Fibroblast of skin of back (primary cell): Measurements from ENCODE around the gene HDHD2.

Experiments used
- DNase-seq: peaks from one replicate; pipeline ENCODE4 v3.0.0-alpha.2; 2013

HDHD2 gene

DNA sequence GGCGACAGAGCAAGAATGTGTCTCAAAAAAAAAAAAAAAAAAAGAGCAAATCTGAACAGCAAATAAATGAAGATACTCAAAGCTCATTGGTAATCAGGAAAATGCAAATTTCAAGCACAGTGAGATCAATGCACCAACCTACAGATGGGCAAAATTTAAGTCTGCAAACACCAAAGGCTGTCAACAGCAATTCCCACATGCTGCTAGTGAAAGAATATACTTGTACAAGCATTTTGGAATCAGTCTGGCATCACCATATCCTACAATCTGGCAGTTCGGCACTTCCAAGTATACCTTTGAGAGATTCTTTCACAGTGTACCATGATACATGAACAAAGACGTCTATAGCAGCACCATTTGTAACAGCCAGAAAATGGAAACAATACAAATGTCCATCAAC, 4.1 kb downstream of the HDHD2 start:
- DNase-seq: no peak

DNA sequence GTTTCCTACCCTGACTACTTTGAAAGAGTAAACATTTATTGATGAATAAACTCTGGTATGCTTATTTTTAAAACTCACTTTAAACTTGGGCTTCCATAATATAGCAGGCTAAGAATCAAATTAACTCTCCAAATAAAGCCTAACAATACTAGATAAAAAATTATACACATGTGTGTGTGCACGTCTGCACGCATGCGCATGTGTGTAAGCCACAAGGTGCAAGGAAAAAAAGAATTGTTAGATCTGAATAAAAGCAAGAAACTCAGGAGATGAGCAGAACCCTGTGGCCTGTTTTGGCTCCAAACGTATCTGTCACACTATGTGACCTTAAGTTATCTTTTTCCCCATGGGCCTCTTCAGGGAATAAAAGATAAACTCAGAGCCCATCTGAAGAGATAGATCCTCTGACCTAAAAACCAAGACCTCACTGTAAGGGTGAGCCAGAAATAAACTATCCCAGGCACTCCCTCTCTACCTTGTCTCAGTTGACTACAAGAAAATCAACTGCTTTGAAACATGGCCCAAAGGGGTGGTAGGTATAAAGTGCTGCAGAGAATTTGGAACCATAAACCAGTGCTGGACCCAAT, 6.3 kb downstream of the HDHD2 start:
- no peak for DNase-seq

DNA sequence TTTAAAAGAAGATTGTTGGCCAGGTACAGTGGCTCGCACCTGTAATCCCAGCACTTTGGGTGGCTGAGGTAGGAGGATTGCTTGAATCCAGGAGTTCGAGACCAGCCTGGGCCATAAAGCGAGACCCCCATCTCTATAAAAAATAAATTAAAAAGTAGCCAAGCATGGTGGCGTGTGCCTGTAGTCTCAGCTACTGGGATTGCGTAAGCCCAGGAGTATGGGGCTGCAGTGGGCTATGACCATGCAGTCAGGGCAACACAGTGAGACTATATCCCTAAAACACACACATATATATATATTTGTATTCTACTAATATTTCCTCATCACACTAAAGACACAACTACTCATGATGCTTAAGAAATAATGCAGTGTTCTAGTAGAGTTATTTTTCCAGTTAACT, 7.1 kb downstream of the HDHD2 start:
- no peak for DNase-seq

DNA sequence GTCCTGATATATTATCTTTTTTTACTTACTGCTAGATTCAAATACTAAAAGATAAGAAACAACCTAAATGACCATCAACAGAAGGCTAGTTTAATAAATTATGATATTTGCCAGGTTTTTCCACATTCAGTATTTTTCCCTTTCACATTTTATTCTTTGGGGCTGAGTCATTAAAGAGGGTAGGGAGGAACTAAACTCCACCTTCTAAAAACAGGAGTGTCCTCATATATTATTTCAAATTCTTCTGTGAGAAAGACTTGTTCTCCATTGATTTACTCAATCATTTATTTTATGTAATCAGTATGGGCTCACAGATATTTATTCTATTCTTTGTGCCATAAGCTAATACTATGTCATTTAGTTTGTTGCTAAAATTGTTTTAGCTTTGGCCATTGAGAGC, 9.0 kb downstream of the HDHD2 start:
- no peak for DNase-seq

DNA sequence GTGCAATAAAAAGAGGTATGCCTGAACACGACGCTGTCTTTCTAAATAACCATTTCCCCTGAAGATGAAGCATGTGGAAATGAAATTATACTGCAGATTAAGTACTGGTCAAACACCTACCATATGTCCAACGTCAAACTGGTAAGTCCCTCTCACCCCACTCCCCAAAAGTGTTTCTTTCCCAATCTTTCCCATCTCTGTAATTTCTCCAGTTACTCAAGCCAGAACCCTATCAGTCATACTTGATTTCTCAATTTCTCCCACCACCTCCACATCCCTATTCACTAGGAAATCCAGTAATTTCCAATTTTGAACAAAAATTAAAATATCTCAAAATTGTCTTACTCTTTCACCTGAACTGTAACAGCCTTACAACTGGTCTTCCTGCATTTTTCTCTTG, 29.2 kb downstream of the HDHD2 start:
- DNase-seq: no peak

DNA sequence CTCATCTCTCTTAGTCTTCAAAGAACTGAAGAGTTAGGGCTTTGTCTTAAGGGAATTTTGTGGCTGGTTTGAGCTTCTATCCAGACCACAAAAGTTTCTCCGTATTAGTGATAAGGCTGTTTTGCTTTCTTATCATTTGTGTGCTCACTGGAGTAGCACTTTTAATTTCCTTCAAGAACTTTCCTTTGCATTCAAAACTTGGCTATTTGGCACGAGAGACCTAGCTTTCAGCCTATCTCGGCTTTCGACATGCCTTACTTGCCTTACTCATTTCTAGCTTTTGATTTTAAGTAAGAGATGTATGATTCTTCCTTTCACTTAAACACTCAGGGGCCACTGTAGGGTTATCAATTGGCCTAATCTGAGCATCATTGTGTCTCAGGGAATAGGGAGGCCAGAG, 29.9 kb downstream of the HDHD2 start:
- DNase-seq: no peak

DNA sequence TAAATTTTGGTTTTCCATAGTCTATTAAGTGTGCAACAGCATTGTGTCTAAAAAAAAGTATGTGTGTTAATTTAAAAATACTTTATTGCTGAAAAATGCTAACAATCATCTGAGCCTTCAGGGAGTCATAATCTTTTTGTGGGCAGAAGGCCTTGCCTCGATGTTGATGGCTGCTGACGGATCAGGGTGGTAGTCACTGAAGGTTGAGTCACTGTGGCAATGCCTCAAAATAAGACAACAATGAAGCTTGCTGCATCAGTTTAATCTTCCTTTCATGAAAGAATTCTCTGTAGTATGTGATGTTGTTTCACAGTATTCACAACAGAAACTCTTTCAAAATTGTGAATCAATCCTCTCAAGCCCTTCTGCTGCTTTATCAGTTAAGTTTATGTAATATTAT, 31.3 kb downstream of the HDHD2 start:
- DNase-seq: peak; percentile 37

DNA sequence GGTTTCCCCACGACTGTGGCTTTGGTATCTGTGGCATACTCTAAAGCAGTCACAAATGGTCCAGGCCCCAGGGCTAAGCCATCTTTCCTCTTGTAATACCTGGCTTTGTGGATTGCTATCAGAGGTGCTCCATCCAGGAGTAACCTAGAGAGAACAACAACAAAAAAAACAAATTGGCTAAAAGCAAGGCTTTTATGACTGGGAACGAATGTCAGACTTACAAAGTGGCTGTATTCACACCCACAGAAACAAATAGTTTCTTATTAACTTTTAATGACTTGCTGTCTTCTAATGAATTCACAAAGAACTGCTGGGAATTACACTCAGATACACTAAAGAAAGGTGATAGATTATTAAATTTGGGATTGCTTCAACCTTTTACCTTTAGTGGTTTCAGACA, 35.1 kb downstream of the HDHD2 start:
- no peak for DNase-seq

DNA sequence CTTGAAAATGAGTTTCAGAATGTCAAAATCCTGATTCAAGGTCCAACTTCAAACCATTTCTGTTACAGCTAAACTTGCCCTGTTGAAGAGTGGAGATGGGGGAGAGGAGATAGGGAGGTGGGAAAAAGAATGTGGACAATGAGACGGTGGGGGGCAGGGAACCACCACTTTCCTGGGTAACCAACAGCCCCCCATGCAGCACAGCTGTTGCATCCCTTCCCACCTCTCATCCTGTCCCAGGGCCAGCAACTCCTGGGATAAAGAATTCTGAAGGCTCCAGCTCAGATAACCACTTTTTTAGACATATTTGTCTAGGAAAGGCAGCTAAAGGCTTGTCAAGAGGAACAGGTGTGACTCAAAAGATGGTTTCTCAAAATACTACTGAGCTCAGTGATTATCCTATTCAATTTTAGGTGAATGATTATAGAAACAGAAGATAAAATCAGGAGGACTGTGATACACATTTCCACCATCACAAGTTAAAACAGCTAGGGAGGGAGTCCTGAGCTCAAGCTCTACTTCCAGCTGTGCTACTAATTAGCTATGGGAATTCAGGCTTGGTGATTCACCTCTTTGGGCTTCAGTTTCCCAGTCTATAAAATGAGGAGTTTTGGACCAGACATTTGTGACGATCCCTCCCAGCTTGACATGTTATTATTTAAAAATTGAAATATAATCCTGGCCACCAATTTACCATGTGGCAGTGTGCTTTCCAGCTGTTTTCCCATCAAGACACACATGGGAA, 36.3 kb downstream of the HDHD2 start:
- DNase-seq: peak; percentile 53

DNA sequence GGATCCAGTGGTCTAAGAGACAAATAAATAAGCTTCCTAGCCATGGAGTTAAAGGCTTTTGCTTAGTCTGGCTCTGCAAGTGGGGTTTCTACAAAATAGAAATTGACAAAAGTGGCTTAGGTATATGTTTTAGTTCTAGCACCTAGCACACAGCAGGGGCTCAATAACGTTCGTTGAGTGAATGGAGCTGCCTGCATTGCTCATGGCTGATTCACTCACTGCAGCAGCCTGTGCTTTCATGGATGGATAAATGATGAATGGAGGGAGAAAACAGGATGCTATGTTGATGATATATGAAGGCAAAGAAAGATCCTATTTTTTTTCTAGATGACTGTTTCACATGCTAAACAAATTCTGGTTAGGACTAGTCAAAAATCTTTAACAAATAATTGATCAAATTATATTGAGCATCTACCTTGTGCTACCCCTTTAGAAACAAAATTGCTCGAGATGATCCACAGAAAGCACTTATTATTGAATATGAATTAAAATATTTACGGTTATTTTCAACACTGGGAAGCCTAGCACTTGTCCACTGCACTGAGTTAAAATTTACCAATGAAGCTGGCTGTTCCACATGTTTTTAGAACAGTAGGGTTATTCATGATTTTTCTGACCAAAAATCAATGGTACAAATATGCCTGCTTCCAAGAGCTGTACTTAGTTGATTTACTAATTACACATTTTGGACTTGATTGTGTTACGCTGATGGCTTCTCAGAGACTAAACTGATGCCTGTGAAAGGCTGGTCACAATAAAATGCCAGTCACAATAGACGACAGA, 39.6 kb downstream of the HDHD2 start:
- no peak for DNase-seq

DNA sequence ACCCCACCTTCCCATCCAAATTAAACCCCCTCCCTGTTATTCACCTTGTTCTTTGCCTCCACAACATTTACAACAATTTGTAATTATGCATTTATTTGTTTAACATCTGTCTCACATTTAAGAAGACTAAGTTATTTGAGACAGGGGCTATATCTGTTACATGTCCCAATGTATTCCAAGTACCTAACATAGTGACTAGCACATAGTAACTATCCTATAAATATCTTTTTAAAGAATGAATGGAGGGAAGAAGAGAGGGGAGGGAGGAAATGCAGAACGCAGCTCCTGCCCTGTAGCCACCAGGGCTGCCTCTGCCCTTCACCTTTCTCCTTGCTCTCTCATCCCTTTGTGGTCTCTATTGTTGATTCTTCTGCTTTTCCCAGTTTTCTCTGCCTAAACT, 40.6 kb downstream of the HDHD2 start:
- no peak for DNase-seq

DNA sequence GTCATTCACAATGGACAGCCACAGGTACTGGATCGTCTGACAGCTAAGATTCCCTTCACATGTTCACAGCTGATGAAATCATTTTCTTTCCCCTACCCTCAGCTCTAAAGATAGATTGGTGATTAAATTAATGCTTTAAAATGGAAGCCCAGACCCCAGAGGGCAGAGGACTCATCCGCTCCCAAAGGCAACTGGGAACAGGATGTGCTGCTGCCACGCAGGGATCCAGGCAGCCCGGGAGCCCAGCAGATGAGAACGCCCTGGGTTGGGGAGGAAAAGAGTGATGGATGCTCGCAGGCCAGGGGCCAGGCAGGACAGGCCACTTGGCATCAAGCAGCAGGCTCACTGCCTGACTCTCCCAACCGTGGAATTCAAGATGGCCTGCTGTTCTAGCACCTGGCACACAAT, 41.3 kb downstream of the HDHD2 start:
- DNase-seq: no peak

DNA sequence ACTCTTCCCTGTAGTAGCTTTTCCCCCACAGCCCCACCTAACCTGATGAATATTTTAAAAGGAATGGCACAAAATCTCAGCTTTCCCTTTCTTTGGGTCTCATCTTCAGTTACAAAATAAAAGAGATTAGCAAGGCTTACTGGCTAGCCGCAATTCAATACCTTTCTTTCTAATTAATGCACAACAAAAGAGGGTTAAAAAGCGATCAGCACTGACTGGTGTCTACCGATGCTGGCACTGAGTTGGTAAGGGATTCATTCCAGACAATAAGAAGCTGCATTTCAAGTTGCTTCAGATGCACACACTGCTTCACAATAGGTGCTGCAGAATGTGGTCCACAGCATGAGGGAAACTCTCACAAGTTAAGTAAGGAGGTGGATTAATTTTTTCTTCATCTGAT, 41.9 kb downstream of the HDHD2 start:
- no peak for DNase-seq

DNA sequence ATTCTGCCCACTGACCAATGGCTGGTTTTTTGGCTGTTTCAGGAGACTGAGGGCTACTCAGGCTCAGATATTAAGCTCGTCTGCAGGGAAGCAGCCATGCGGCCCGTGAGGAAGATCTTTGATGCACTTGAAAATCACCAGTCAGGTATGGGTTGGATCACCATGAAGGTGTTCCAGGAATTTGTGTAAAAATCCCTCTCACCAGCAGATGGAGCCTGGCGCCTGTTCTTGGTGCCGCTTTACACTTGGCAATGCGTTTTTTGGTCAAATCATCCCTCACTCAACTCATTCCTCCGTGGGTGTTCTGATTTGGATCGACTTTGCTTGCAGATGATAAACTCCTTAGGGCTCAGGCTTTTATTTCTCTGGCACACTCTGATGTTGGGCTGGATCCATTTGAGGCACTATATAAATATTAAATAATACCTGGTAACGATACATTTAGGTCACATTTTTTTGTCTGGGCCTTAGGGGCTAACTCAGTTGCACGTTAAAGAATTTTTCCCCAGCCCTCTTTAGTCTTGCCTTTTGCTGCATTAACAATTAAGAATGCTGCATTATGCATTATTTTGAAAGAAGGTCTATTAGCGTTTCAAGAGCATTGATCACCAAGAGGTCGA, 50.0 kb downstream of the HDHD2 start:
- peak; percentile 53 for DNase-seq

DNA sequence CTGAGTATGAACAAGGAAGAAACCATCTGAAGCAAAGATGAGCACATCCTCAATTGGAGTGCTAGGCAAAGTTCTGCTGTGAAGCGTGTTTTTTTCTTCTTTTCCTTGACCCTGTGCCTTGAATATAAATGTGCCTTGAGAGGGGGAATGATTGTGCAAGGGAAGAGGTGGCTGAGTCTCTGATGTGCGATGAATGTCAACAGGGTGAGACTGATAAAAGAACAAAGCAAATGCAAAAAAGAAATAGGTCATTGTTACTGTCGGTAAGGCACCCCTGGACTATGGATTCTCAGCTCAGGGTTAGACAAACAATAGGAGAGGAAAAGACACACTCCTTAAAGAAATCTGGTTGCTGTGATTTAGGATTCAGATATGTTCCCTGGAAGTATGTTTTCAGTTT, 54.5 kb downstream of the HDHD2 start:
- no peak for DNase-seq

DNA sequence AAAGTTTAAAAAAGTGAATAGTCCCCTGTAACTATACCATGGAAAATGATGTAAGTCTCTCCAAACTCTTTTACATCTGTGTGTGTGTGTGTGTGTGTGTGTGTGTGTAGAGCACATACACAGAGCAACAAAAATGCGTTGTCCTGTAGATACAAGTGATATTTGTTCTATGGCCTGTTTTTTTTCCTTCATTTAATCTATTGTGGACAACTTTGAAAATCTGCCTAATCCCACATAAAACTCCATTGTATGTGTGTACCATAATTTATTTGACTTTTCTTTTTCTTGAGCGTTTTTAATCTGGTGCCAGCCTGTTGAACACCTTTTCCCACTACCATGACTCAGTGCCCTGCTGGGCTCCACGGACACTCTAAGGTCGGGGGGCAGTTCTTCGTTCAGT, 62.6 kb downstream of the HDHD2 start:
- DNase-seq: no peak

DNA sequence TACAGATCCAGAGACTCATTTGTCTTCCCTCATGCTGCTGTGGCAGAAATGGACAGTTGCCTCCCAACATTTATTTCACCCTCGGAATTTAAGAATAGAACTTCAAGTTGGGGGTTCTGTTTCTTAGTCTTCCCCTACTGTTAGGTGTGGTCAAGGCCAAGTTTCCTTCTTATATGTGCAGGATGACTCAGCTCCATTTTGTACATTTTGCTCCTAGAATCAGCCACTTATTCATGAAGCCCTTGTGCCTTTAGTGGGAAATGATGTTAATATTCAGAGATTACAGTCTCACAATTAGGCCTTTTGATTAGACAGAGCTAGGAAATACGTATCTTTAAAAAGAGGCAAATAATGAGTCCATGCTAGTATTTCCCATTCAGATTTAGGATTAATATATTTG, 68.7 kb downstream of the HDHD2 start:
- no peak for DNase-seq

DNA sequence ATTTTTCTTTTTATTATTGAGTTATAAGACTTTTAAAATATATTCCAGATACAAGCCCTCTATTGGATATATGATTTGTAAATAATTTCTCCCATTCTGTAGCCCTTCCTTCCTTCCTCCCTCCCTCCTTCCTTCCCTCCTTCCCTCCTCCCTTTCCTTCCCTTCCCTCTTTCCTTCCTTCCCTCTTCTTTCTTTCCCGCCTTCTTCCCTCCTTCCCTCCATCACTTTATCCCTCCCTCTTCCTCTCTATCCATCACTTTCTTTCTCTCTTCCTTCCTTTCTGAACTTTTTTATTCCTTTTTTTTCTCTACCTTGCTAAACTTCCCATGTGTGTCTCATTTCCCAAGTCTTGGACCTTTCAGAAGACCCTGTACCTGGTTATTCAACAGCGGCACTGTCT, 69.4 kb downstream of the HDHD2 start:
- no peak for DNase-seq

DNA sequence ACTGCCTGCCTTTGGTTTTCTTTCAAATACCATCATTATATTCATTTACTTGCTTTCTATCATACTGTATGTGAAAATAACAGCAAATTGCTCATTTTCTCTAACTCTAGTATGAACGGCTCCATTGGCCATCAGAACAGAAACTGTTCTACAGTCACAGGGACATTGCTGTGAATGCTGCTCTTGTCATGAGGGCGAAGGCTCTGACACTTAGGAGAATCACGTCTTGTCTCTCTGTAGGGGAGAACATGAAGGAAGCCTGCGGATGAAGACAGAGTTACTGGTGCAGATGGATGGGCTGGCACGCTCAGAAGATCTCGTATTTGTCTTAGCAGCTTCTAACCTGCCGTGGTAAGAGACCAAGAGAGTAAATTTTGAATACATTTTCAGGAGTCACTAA, 73.2 kb downstream of the HDHD2 start:
- DNase-seq: no peak

DNA sequence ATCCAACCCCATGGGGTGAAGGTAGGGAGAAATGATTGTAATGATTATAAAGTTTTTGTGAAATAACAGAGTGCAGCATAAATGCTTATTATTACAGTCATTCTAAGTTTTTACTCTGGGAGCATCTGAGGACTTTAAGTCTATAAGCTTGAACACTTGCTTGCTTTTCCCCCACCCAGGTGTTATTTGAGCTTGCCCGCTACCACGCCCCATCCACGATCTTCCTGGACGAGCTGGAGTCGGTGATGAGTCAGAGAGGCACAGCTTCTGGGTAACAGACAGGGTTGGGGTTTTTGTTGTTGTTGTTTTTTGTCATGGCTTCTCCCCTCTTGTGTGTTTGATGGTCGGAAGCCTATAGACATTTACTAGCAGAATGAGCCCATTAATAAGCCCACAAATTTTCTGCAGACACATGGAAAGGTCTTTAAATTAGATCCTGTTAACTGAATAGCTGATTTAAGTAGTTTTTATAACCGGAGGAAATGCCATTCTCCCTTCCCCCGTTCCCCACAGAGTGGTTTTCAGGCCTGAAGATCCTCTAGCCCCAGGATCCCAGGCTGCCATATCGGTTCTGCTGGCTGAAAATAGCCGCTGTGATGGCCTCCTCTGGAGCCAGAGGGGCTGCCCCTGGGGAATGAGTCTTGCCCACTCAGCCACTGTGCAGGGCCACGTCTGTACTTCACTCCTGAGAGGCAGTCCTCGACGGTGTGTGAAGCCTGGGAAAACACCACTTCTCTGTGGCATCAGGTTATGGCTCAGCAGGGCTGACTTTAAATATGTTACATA, 75.0 kb downstream of the HDHD2 start:
- peak; percentile 13 for DNase-seq

DNA sequence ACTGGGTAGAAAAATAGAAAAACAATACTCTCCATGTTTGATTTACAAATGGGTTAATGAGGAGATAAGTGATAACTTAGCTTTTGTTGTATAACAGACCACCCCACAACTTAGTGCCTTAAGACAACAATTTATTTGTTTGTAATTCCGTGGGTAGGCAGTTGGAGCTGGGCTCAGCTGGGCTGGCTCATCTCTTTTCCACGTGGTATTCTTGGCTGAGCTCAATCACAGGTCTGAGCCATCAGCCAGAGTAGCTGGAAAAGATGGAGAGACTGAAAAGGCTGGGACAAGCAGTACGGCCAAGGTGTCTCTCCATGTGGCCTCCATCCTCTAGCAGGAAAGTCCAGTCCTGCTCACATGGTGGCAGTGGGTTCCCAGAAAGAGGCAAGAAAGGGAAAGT, 82.7 kb downstream of the HDHD2 start:
- no peak for DNase-seq

DNA sequence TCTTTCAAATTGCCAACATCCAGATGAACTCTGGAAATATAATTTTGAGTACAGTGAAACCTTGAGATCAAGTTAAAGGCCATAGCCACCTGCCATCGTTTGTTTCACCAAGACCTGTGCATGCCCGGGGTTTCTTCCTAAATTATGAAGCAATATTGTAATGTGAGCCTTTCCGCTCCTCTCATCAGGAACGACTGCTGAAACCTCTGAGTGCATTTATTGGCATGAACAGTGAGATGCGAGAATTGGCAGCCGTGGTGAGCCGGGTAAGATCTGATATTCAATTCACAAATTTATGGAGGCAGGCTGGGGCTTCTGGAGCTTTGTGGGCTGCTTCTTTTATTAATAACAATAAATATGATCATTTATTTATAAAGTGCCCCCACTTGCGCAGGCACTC, 87.2 kb downstream of the HDHD2 start:
- no peak for DNase-seq

DNA sequence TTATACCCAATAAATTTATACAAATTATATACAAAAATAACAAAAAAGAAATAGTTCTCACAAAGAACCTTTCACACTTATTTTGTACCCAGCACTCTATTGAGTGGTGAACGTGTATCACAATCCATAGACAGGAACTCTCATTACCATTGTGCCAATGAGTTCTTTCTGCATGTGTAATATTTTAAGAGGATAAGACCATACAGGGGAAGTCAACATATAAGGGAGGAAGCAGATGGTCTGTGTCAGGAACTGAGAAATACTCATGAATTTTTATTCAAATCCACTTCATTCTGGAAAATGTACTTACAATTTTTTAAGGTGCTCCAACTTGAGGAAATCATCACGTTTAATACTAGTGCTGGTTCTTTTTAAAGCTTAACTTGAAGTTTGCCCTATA, 87.8 kb downstream of the HDHD2 start:
- no peak for DNase-seq
